Measurements from ENCODE around the gene ST6GALNAC1.

ST6GALNAC1 gene, protein sequence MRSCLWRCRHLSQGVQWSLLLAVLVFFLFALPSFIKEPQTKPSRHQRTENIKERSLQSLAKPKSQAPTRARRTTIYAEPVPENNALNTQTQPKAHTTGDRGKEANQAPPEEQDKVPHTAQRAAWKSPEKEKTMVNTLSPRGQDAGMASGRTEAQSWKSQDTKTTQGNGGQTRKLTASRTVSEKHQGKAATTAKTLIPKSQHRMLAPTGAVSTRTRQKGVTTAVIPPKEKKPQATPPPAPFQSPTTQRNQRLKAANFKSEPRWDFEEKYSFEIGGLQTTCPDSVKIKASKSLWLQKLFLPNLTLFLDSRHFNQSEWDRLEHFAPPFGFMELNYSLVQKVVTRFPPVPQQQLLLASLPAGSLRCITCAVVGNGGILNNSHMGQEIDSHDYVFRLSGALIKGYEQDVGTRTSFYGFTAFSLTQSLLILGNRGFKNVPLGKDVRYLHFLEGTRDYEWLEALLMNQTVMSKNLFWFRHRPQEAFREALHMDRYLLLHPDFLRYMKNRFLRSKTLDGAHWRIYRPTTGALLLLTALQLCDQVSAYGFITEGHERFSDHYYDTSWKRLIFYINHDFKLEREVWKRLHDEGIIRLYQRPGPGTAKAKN

DNA sequence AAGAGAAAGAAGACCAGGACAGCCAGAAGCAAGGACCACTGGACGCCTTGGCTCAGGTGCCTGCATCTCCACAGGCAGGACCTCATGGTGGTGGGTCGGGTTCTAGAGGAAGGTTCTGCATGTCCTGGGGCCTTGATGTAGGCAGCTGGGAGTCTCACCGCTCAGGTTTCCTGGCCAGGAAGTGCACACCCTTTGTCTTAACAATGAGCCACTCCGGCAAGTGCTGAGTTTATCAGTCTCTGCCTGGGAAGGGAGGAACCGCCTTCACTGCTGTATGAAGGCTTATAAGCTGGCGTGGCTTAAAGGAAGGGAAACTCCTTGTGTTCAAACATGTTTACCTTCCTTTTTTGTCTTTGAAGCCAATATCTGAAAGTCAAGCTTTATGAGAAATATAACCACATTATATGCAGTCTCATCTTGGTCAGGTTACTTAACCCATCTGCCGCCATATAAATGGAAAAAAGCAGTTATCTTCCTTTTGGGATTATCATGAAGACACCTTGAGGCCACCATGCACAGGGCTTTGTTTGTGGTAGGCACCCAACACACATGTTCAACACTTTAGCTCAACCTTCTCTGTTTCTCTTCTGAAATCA lies at the start of gene ST6GALNAC1:
Gene ST6GALNAC1, minus strand, starts transcription at position 205 of the 596 bp plus-strand sequence. Its CDS starts 119 bp downstream, at position 86.
- DNase-seq = peak; percentile 33

DNA sequence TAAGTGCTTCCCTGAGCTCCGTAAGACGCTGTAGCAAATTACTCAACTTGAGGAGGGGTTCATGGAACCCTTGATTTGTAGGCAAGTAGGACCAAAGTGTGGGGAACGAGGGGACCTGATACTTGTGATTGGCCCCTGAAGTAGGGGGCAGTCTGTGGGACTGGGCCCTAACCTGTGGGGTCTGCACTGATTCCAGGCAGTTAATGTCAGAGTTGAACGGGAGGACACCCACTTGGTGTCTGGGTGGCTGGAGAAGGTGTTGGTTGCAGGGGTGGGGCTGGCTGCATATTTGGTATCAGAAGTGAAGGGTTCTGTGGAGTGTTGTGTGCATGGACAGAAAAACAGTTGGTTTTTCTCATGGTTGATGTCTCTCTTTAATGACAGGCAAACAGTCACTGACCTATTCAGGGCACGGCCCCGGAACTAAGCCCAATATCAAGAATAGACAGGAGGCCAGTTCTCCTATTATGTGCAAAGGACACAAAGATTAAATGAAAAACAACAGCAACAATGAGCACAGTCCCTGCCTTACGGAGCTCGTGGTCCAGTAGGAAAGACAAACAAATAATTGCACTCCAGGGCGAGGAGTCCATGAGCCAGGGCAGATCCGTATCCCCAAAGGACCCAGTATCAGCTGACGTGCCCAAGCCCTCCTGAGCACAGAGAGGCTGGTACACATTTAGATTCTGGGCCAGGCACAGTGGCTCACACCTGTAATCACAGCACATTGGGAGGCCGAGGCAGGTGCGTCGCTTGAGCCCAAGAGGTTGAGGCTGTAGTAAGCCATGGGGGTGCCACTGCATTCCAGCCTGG lies 48.0 kb upstream of the ST6GALNAC1 start:
- DNase-seq = no peak

DNA sequence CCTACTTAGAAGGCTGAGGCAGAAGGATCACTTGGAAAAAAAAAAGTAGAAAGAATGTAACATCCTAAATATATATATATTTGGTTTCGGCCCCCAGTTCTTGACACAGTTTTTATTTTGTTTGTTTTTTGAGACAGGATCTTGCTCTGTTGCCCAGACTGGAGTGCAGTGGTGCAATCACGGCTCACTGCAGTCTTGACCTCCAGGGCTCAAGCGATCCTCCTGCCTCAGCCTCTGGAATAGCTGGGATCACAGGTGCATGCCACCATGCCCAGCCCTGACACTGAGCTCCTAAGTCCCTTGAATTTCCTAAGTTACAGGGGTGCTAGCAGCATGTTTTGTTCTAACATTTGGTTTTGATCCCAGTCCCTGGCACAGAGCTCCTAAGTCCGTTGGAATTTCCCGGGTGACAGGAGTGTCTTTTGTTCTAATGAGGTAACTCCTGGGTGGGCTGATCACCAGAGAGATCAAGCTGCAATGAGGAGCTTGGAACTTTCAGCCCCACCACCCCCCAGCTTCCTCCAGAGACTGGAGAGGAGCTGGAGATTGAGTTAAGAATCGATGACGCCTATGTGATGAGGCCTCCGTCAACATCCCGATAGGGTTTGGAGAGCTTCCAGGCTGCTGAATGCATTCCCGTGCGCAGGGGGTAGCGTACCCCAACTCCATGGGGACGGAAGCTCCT lies 47.2 kb upstream of the ST6GALNAC1 start:
- no peak for DNase-seq

DNA sequence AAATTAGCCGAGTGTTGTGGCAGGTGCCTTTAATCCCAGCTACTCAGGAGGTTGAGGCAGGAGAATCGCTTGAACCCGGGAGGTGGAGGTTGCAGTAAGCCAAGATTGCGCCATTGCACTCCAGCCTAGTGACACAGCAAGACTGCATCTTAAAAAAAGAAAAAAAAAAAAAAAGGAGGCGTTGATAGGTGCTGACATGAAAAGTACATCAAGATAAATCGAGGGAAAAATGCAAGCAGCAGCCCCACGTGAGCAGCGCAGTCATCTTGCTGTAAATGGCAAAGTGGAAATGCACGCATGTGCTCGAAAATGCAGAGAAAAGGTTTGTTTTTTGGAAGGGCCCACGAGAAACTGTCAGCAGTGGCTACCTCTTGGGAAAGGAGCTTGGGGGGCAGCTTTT lies 46.3 kb upstream of the ST6GALNAC1 start:
- no peak for DNase-seq

DNA sequence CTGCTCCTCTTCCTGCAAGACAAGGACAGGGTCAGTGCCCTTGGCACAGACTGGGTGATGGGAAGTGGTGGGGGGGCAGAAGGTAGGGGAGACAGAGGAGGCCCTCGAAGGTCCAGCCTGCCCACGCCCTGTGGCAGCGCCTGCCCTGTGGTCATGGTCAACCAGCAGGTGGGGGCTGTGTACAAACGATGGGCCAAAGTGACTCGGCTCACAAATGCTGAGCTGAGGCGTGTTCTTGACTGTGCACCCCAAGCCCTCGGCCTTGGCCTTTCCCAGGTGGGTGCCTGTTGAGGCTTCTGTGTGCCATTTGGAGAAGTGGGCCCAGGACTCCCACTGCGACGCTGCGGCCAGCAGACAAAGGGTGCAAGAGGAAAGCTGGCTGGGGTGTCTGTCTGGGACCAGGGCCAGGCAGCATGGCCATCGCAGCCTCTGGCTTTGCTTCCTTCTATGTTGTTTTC lies 44.6 kb upstream of the ST6GALNAC1 start:
- no peak for DNase-seq

DNA sequence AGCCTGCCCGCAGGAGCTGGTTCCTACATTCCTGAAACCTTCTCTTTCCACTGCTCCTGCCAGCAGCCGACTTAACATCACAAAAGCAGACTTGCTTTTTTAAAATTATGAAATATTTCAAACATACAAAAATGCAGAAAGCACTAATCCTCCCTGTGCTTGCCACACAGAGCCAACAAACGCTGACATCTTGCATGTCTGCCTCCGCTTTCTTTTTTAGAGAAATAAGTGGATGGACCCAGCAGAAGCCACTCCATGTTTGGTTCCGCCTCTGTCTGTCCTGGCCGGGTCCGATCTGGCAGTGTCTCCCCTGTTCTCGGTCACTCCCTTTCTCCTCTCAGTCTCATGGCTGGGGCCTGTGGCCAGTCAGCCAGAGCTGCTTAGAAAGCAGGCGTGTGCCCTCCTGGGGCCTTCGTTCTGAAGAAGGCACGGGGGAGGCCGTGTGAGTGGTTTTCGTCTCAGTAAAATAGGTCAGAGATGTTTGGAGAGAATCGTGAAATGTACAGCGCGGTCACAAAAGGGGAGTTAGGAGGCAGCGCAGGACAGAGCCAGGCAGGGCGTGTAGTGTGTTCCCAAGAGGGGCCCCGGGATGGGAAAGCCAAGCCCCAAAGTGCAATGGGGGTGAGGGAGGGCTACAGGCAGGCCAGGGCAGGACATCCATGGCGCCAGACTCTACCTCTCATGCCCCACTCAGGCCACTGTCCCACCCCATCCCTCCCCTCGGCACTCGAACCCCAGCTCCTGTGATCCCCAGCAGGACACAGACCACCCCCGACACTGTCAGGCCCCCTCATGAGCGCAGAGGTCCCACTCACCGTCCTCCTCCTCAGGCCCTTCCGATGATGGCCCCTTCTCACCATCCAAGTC lies 44.0 kb upstream of the ST6GALNAC1 start:
- no peak for DNase-seq

DNA sequence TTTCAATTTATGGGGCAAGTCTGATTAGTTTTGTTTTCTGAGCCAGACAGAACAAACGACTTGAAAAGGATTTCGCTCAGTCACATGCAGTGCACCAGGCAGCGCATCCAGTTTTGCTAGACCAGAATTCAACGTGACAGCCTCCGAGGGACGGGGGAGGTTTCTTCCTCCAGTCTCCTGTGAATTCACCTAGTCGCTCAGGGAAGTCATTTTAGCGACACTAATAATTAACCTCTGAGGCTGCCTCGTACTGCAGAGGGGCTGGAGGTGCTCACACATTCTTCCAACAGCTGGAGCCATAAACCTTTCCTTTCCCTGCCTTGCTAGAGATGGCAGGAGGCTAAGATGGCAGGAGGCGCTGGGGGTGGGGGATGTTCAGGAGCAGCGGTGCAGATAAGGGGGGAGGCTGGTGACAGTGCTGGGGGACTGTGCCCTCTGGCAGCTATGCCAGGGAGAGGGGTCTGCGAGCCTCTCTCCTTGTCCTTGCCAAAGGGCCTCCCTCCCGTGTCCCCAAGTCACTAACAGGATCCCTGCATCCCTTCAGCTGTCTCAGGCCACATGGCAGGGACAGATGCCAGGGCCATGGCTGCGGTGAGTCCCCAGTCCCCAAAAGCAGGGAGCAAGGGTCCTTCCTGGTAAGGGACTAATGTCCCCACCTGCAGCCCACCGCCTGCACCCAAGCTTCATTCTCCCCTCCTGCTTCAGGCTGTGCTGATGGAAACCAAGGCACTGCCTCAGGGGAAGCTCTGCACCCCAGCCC lies 43.2 kb upstream of the ST6GALNAC1 start:
- no peak for DNase-seq

DNA sequence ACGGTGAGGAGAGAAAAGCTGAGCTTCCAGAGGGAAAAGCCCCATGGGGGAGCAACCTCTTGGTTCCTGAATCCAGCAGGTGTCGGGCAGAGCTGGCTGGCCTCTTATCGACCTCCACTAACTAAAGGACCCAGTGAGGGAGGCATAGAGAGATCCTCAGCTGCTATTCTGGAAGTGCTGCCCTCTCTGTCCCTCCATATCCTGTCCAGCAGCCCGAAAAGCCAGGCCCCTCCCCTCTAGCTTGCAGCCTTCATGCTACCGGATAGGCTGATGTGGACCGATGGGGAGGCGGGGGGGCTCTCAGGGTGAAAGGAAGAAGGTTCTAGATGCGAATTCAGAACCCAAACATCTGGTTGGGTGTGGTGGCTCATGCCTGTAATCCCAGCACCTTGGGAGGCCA lies 42.3 kb upstream of the ST6GALNAC1 start:
- DNase-seq = no peak

DNA sequence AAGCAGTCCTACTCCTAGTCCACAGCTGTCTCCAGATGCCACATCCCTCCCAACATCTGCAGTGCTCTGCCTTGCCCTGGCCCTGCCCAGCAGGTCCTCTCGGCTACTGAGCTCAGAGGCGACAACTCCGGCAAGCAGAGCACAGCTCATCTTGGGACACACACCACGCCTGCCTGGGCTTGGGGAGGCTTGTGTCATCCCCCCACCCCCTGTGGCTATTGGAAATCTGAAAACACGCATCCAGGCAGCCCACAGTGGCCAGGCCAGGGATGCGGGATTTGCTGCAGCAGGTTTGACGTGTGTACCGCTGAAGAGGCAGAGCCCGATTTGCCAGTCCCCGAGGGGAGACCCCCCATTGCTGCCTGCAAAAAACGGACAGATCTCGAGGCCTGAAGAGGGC lies 41.8 kb upstream of the ST6GALNAC1 start:
- no peak for DNase-seq

DNA sequence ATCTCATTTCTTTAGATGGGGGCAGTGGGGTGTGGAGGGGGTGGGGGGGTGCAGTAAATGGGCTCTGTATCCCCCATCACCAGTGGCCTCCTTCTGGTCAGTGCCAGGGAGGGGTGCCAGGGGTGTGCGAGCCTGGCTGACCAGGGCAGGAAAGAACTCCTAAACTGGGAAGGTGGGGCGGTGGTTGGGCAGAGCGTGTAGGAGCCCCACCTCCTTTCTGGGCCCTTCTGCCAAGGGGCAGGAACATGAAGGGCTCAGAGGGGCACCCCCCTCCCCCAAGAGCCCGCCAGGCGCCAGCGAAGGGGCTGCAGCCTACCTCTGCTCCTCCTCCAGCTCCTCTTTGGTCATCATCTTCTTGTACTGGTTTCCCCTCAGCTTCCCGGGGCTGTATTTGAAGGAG lies 41.2 kb upstream of the ST6GALNAC1 start:
- no peak for DNase-seq

DNA sequence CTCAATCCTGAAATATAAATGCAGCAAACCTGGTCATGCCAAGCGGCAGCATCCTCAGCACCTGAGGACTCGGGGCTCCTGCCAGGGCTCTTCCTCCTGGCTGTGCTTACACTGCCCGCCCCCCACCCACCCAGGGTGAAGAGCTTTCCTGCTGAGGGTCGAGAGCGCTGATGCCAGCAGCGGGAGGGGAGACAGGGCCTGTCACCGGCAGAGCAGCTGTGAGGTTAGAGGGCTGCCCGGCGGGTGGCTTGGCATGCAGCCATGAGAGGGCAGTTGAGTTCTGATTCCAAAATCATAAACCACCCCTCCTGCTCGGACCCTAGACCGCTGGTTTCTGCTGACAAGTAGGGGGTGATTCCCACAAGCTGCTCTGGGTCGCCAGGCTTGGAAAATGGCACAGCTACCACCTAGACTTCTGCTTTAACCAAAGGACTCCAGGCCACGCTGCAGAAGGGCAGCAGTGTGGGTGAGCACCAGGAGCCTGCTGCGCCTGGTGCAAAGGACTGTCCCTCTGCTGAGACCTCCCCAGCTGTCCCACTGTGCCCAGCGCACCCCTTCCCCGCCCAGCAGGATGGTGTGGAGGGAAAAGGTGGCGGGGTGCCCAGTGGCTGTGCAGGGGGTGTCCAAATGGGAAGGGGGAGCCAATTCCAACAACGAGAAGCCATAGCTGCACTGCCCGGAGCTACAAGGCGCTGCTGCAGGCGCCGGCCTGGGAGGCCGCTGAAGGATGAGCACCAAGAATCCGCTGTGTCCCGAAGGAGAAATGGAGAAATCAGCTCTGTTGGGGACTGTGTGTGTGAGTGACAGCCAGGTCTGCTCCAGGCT lies 40.6 kb upstream of the ST6GALNAC1 start:
- DNase-seq = no peak

DNA sequence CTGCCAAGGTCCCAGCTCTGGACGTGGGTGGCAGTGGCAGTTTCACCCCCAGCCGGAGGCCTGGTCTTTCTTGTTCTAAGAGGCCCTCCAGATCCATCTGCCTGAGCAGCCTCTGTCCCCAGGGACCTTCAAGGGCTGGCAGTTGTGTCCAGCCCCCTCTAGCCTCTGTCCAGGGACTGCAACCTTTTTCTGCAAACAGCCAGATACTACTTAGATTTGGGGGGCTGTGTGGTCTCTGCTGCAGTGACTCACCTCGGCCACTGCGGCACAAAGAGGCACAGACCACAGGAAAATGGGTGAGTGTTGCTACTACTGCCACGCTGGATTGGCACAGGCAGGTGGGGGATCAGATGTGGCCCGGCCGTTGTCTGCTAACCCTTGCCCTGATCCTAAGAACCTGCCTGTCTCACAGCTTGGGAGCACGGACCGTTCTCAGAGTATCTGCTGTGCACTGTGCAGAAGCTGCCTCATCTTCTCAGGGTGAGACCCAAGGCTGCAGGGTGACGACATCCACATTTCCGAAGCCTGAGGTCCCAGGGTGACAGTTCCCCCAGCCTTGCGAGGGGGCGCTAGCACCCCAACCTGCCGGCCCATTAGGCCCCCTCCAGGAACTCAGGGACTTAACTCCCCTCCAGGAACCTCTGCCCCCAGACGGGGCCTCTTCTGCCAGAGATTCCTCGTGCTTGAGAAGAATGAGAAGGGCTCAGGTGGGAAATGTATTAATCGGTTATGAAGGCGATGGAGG lies 39.6 kb upstream of the ST6GALNAC1 start:
- no peak for DNase-seq

DNA sequence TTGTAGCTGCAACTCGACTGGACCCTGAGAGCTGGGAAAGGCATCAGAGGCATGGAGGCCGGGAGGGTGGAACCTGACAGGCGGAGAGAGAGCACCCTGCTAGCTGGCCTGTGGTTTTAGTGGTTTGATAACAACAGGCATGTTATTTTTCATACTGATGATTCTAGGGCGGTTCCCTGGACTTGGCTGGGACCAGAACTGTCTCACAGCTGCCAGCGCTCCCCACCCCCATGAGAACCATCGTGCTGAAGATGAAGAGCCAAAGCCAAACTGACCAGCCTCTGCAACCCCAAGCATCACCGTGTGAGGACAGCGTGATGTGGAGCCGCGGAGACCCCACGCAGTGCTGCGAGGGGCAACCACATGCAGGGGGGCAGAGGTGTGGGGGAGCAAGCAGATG lies 38.7 kb upstream of the ST6GALNAC1 start:
- DNase-seq = no peak

DNA sequence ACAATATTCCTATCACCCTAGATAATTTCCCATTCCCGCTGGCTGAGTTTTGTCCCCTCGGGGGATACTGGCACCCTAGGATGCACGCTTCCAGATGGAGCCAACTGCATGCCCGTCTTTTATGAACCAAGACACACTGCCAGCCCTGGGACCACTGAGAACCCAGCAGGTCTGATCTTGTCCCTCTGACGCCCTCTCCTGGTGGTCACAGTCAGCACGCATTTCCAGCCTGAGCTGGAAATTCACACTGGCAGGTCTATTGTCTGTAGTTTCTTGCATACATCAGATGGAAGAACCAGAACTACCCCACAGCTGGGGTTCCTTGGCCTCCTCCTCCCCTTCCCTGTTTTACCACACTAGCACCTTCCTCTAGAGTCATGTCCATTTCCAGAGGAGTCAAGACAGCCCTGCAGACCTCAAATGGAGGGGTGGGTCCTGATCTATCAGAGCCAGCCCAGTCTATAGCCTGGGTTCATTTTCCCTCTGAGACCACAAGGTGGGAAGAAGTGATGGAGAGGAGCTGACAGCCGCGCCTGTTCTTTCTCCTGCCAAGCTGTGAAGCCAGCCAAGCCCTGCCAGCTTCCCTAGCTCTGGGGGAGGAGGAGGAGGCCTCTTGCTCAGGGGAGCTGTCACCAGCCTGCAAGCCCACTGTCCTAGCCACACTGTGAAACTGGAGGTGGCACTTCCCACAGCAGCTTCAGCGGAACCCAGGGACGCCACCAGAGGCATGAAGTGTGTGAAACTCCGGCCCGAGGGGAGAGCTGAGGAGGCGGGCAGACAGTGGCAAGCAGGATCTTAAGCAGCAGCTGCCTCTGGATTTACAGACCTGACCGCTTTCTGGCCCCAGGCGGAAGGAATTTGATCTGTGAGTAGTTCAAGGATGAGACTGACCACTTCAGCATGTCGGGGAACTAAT lies 37.9 kb upstream of the ST6GALNAC1 start:
- peak; percentile 66 for DNase-seq

DNA sequence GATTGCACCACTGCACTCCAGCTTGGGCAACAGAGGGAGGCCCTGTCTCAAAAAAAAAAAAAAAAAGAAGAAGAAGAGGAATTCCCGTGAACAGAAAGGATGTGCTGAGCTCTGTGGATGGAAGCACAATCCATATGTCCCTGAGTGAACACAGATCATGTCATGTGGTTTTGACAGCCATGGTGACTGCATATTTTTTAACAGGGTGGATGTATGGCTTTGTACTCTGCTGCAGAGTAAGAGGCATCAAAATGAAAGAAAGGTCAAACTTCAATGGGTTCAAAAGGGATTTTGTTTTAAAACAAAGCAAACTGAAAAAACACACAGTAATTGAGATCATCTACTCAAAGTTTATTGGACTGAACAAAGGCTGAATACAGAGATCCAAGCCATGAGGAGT lies 35.7 kb upstream of the ST6GALNAC1 start:
- no peak for DNase-seq

DNA sequence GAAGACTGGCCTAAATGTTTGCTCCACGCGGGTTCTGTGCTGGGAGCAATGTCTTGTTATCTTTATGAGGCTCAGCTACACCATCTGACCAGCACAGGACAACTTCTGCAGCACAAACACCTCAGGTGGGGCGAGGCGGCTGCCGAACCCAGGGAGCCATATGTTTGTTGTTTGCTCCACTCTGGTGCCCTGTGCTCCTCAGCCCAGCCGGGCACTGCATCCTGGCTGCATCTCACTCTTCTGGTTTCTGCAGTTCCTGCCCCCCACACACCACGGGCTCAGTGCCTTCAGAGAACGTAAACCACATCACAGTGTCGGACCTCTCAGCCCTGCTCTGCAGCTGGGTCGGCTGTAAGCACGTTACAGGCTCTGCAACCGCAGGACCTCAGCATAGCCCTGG lies 34.8 kb upstream of the ST6GALNAC1 start:
- no peak for DNase-seq

DNA sequence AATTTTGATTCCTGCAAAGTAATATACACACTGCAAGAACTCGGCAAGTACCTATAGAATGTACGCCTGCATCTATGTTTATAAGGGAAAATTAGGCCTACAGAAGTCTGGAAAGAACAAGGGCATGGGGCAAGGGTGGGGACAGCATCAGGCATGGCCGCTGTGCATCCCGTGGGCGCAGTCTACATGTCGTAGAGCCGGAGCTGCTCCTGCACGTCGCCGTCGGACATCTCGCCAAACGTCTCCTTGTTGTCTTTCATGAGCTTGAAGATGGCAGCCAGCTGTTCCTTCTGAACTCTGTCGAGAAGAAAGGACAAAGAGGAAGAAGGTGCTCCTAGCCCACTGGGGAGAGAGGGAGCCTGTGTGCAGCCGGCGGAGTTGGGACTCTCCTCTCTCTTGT lies 33.8 kb upstream of the ST6GALNAC1 start:
- DNase-seq = no peak

DNA sequence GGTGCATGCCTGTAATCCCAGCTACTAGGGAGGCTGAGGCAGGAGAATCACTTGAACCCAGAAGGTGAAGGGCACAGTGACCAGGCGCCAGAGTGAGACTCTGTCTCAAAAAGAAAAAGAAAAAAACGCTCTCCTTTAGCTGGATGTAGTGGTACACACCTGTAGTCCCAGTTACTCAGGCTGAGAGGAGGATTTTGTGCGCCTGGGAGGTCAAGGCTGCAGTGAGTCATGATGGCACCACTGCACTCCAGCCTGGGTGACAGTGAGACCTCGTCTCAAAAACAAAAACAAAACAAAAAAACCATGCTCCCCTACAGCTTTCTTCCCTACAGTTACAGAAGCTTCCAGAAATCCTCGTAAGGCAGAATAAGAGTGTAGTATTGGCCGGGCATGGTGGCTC lies 33.1 kb upstream of the ST6GALNAC1 start:
- no peak for DNase-seq
